Naive thymus-derived CD4-positive, alpha-beta T cell (primary cell): ENCODE results near the gene CFAP251. TPM values are rescaled to one million over a fixed set of nuclear protein-coding genes. Genes with fewer than 3 reads are reported as not detected.

Experiments used
- ATAC-seq: fragments of 150-1000 bp; cut with Tn5 transposase; 2 replicates; pipeline ENCODE4 v1.10.0; 2021; ENCODE audit warnings: mild to moderate bottlenecking, moderate library complexity
- CTCF ChIA-PET: fragments of 350-600 bp; sonication (Branson Sonifier 250); formaldehyde crosslinking; loops from one replicate; lab custom pipeline; 2021; ENCODE audit warnings: antibody characterized with exemption; lab: Charles Lee
- POLR2A ChIA-PET: fragments of 350-600 bp; sonication (Branson Sonifier 250); formaldehyde crosslinking; loops from one replicate; lab custom pipeline; 2021; ENCODE audit warnings: antibody characterized with exemption, inconsistent platforms; lab: Charles Lee
- DNase-seq, 9 donors: peaks; one replicate each; pipeline versions ENCODE4 v3.0.0 to v3.0.0-alpha.2; 2020 to 2022; ENCODE audit warnings: mixed read lengths in 1 of 9
- H3K27ac ChIP-seq: one replicate; pipeline ENCODE4 v1.7.0; 2013; ENCODE audit warnings: mild to moderate bottlenecking, low read depth, low read length, moderate library complexity
- H3K27me3 ChIP-seq, 2 donors: one replicate each; pipeline ENCODE4 v1.7.0; 2013; ENCODE audit warnings: low read length in 2 of 2, mild to moderate bottlenecking in 2 of 2, moderate library complexity in 2 of 2; ENCODE audit not compliant: control insufficient read depth in 2 of 2, insufficient read depth in 2 of 2
- H3K36me3 ChIP-seq, 3 experiments: 1 replicate in 2 of 3; 2 replicates in 1 of 3; pipeline ENCODE4 v1.7.0; 2013; ENCODE audit warnings: low read length in 3 of 3, mild to moderate bottlenecking in 3 of 3, moderate library complexity in 1 of 3; ENCODE audit not compliant: insufficient read depth in 3 of 3, control insufficient read depth in 2 of 3
- H3K4me1 ChIP-seq, 2 donors: one replicate each; pipeline ENCODE4 v1.7.0; 2013; ENCODE audit warnings: low read length in 2 of 2, mild to moderate bottlenecking in 2 of 2, moderate library complexity in 1 of 2; ENCODE audit not compliant: control insufficient read depth in 2 of 2, insufficient read depth in 2 of 2
- H3K4me3 ChIP-seq: 2 replicates; pipeline ENCODE4 v1.7.0; 2013; ENCODE audit warnings: mild to moderate bottlenecking, low read length
- H3K9me3 ChIP-seq, 3 experiments: 1 replicate in 2 of 3; 2 replicates in 1 of 3; pipeline ENCODE4 v1.7.0; 2013; ENCODE audit warnings: low read length in 3 of 3; ENCODE audit not compliant: control insufficient read depth in 2 of 3
- H3K27ac Mint-ChIP-seq, 9 donors: one replicate each; pipeline ENCODE4 v1.8.0; 2020 to 2022; ENCODE audit warnings: mixed read lengths in 9 of 9, mild to moderate bottlenecking in 8 of 9, moderate library complexity in 5 of 9, inconsistent platforms in 2 of 9
- H3K27me3 Mint-ChIP-seq, 5 donors: one replicate each; pipeline ENCODE4 v1.8.0; 2021 to 2022; ENCODE audit warnings: mixed read lengths in 5 of 5, mild to moderate bottlenecking in 1 of 5
- H3K36me3 Mint-ChIP-seq, 5 donors: one replicate each; pipeline ENCODE4 v1.8.0; 2020 to 2022; ENCODE audit warnings: mixed read lengths in 5 of 5, mild to moderate bottlenecking in 3 of 5, inconsistent platforms in 1 of 5
- H3K4me1 Mint-ChIP-seq, 7 donors: one replicate each; pipeline ENCODE4 v1.8.0; 2020 to 2022; ENCODE audit warnings: mixed read lengths in 7 of 7, mild to moderate bottlenecking in 3 of 7, inconsistent platforms in 1 of 7
- H3K4me3 Mint-ChIP-seq, 10 donors: one replicate each; pipeline ENCODE4 v1.8.0; 2020 to 2022; ENCODE audit warnings: mild to moderate bottlenecking in 10 of 10, mixed read lengths in 10 of 10, moderate library complexity in 6 of 10, inconsistent platforms in 2 of 10
- H3K9me3 Mint-ChIP-seq, 11 donors: one replicate each; pipeline ENCODE4 v1.8.0; 2020 to 2022; ENCODE audit warnings: mixed read lengths in 11 of 11, mild to moderate bottlenecking in 4 of 11, inconsistent platforms in 1 of 11, moderate library complexity in 1 of 11
- intact Hi-C, 2 donors: fragments of 100-400 bp; cut with micrococcal nuclease; formaldehyde crosslinking; loops; one replicate each; pipeline ENCODE4 v1.15.1; 2023
- polyA plus RNA-seq, 2 donors: library from polyadenylated mRNA; unstranded; fragments of 300-500 nt; fragmentation: Illumina TruSeq; gene quantifications; one replicate each; pipeline ENCODE4 v1.2.3, GENCODE V29; 2021
- total RNA-seq, 6 experiments: library from RNA in 5 of 6; stranded (reverse) in 5 of 6; gene quantifications; 1 replicate in 5 of 6; 2 replicates in 1 of 6; pipeline ENCODE4 v1.2.3 and lab custom pipeline; 2021 to 2026

CFAP251 gene
- total and polyA plus RNA-seq, 7 experiments from 2014 or later = 0.38 to 1.5 (median 0.88) TPM; not detected in 2

DNA sequence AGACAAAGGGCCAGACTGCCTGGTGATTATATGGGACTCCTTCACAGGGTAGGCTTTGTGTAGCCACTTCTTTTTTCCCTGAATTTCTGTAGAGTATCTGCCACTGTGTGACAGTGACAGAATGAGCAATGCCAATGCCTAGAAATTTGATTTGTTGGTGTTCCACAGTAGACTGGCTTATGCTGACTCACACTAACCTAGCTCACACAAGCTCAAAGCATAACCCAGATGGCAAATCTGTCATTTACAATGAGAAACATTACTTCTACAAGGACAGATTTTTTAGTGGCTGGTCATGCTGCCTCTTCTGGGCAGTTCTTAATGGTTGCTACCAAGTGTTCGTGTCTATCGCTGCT is 15.9 kb downstream of the CFAP251 start:
- ChIA-PET POLR2A (no interaction called here), CTCF (no interaction called here)
- H3K27me3 Mint-ChIP-seq = peaks cover 0 to 5% (median 0%) of the 10 kb centered on the region in 5 donors
- H3K36me3 Mint-ChIP-seq = peaks cover 0 to 14% (median 4%) of the 10 kb centered on the region in 5 donors
- H3K36me3 ChIP-seq = no peaks in the 10 kb centered on the region
- intact Hi-C loops = no loop called here
- no peak overlapping the region for H3K4me3 ChIP-seq
- no peaks in the 10 kb centered on the region for H3K27me3 ChIP-seq
- H3K27ac Mint-ChIP-seq = no peak overlapping the region
- no peak overlapping the region for H3K27ac ChIP-seq
- no peaks in the 10 kb centered on the region for H3K9me3 ChIP-seq
- peaks cover 0 to 4% (median 0%) of the 10 kb centered on the region in 11 donors for H3K9me3 Mint-ChIP-seq
- no peaks in the 10 kb centered on the region for H3K4me1 ChIP-seq
- DNase-seq (no peak), ATAC-seq (no peak)
- no peak overlapping the region for H3K4me3 Mint-ChIP-seq
- H3K4me1 Mint-ChIP-seq = peaks cover 4 to 11% (median 6%) of the 10 kb centered on the region in 7 donors

DNA sequence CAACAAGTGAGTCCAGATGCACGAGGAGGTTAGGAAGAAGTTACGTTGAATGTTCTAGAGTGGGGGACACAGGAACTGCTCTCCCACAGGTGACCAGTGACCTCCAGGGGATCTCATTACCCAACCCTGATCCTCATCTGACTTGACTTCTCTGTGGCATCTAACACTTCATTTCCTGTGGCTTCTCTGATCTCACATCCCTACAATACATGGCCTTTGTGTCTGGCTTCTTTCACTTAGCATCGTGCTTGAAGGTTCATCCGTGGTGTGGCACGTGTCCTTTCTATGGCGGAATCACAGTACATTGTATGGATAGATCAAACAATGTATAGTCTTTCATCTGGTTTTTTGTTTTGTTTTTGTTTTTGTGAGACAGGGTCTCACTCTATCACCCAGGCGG is 19.3 kb downstream of the CFAP251 start:
- Mint-ChIP-seq H3K9me3 (peaks cover 0 to 4% (median 0%) of the 10 kb centered on the region in 11 donors), H3K27ac (no peak overlapping the region), H3K36me3 (peaks cover 0 to 18% (median 4%) of the 10 kb centered on the region in 5 donors), H3K27me3 (no peaks in the 10 kb centered on the region), H3K4me1 (peaks cover 4 to 11% (median 6%) of the 10 kb centered on the region in 7 donors), H3K4me3 (no peak overlapping the region)
- intact Hi-C loops = no loop called here
- CTCF ChIA-PET = no interaction called here
- H3K27ac ChIP-seq = no peak overlapping the region
- H3K4me3 ChIP-seq = no peak overlapping the region
- no peaks in the 10 kb centered on the region for H3K36me3 ChIP-seq
- no peaks in the 10 kb centered on the region for H3K4me1 ChIP-seq
- ATAC-seq = no peak
- POLR2A ChIA-PET = no interaction called here
- H3K27me3 ChIP-seq = no peaks in the 10 kb centered on the region
- peak in 2 of 9 donors; percentile 3 to 5 for DNase-seq
- no peaks in the 10 kb centered on the region for H3K9me3 ChIP-seq

DNA sequence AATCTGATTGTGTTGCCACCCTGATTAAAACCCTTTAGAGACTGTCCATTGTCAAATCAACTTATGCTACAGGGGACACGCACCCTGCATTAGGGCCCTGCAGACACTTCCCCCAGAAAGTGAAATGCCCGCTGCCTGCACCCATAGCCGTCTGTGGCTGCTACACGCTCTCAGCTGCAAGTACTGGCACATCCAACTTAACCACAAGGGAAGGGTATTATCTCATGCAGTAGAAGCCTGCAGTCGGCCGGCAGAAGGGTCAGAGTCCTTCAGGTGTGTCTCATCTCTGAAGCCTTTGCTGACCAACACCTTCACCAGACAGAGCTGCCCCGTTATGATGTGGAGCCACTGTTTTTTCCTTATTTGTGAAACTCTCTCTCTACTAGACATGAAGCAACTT is 20.8 kb downstream of the CFAP251 start:
- Histone ChIP-seq H3K36me3 (no peaks in the 10 kb centered on the region), H3K9me3 (no peaks in the 10 kb centered on the region), H3K4me3 (no peak overlapping the region), H3K27me3 (no peaks in the 10 kb centered on the region), H3K27ac (no peak overlapping the region), H3K4me1 (no peaks in the 10 kb centered on the region)
- DNase-seq (no peak), ATAC-seq (peak; percentile 49)
- intact Hi-C loops = no loop called here
- CTCF ChIA-PET = no interaction called here
- Mint-ChIP-seq H3K27me3 (no peaks in the 10 kb centered on the region), H3K9me3 (peaks cover 0 to 4% (median 0%) of the 10 kb centered on the region in 11 donors), H3K36me3 (peaks cover 0 to 18% (median 4%) of the 10 kb centered on the region in 5 donors), H3K27ac (peak overlapping the region in 1 of 9 donors; percentile 55), H3K4me1 (peaks cover 4 to 11% (median 6%) of the 10 kb centered on the region in 7 donors), H3K4me3 (no peak overlapping the region)
- POLR2A ChIA-PET = no interaction called here

DNA sequence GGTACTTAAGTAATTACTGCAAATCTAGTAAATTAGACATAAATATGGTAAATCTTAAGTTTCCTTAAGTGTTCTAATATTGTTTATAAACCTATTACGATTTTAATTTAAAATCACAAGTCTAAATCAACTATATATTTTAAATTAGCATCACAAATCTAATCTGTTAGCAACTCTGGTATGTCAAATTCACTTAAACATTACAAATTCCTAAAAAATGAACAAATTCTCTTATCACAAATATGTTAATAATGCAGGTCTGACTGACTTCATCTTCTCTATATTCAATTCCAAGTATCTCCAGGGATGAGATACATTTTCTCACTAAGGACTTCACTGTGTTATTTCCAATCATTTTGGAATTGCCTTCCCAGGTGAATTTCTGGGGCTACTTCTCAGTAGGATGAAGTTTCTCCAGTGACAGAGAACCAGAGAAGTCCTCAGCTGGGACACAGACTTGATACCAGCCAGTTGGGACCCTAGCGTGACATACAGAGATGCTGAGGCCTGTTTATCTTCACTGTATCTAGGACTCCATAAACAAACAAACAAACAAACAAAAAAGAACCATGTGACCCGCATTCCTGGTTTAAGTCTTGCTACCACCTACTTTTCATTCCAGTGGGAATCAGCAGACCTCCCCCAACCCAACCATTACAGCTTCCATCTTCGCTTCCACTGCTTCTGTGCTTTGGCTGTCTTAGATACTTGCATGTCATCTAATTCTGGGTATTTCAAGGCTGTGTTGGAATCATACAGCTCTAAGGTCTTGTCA is 21.8 kb downstream of the CFAP251 start:
- no peaks in the 10 kb centered on the region for H3K9me3 ChIP-seq
- Mint-ChIP-seq H3K4me3 (no peak overlapping the region), H3K9me3 (peaks cover 0 to 4% (median 0%) of the 10 kb centered on the region in 11 donors), H3K4me1 (peaks cover 4 to 11% (median 6%) of the 10 kb centered on the region in 7 donors), H3K27me3 (no peaks in the 10 kb centered on the region), H3K27ac (no peak overlapping the region), H3K36me3 (peaks cover 0 to 18% (median 4%) of the 10 kb centered on the region in 5 donors)
- no peaks in the 10 kb centered on the region for H3K36me3 ChIP-seq
- DNase-seq (no peak), ATAC-seq (no peak)
- H3K4me1 ChIP-seq = no peaks in the 10 kb centered on the region
- intact Hi-C loops = no loop called here
- CTCF ChIA-PET = no interaction called here
- no peak overlapping the region for H3K4me3 ChIP-seq
- no peaks in the 10 kb centered on the region for H3K27me3 ChIP-seq
- H3K27ac ChIP-seq = no peak overlapping the region
- POLR2A ChIA-PET = no interaction called here

DNA sequence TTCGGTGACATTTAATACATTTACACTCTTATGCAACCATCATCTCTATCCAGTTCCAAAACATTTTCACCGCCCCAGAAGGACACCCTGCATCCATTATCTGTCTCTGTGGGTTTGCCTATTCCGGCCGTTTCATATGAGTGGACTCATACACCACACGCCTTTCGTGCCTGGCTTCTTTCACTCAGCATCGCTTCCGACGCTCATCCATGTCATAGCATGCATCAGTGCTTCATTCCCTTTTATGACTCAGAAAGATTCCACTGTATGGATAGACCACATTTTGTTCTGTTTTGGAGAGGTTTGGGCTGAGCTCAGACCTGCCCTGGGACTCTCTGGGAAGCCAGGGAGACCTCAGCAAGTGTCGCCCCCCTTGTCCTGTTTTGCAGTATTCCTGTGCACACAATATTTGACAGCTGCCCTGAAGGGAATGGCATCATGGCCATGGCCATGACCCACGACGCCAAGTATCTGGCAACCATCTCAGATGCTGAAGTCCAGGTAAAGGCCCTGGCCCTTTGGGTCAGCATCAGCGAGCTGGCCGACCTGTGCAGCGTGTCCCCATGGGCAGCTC is 23.8 kb downstream of the CFAP251 start:
- Histone ChIP-seq H3K4me3 (no peak overlapping the region), H3K36me3 (no peaks in the 10 kb centered on the region), H3K4me1 (no peaks in the 10 kb centered on the region), H3K9me3 (no peaks in the 10 kb centered on the region), H3K27me3 (no peaks in the 10 kb centered on the region), H3K27ac (no peak overlapping the region)
- ATAC-seq (no peak), DNase-seq (no peak)
- H3K27ac Mint-ChIP-seq = peak overlapping the region in 1 of 9 donors; percentile 43
- ChIA-PET POLR2A (interaction anchor here (0.6 kb wide), 1 partner anchor 402 kb away, joined by 3 read pairs; no protein-coding TSS in a partner anchor), CTCF (interaction anchor here (0.5 kb wide), 1 partner anchor 183 kb away, joined by 3 read pairs; no protein-coding TSS in a partner anchor)
- H3K4me3 Mint-ChIP-seq = no peak overlapping the region
- H3K4me1 Mint-ChIP-seq = peaks cover 4 to 11% (median 6%) of the 10 kb centered on the region in 7 donors
- intact Hi-C loops = no loop called here
- no peaks in the 10 kb centered on the region for H3K27me3 Mint-ChIP-seq
- H3K36me3 Mint-ChIP-seq = peaks cover 0 to 10% (median 1%) of the 10 kb centered on the region in 5 donors
- peaks cover 0 to 3% (median 0%) of the 10 kb centered on the region in 11 donors for H3K9me3 Mint-ChIP-seq

- Histone ChIP-seq H3K4me3 (no peak overlapping the region), H3K4me1 (no peaks in the 10 kb centered on the region), H3K9me3 (no peaks in the 10 kb centered on the region), H3K36me3 (no peaks in the 10 kb centered on the region), H3K27ac (no peak overlapping the region), H3K27me3 (no peaks in the 10 kb centered on the region)
- ChIA-PET CTCF (no interaction called here), POLR2A (no interaction called here)
- Mint-ChIP-seq H3K9me3 (no peaks in the 10 kb centered on the region), H3K4me3 (no peak overlapping the region), H3K4me1 (peaks cover 0 to 4% (median 0%) of the 10 kb centered on the region in 7 donors), H3K36me3 (peaks cover 0 to 4% (median 0%) of the 10 kb centered on the region in 5 donors), H3K27me3 (no peaks in the 10 kb centered on the region), H3K27ac (no peak overlapping the region)
- DNase-seq (no peak), ATAC-seq (no peak)
- intact Hi-C loops = no loop called here
These were observed 25.5 kb downstream of the CFAP251 start for GRCh38 chr12:121943926-121944325.
